Effector CD4-positive, alpha-beta T cell (primary cell): ENCODE results near the gene PARVG.

Experiments
- DNase-seq: peaks from one replicate; pipeline ENCODE4 v3.0.0-alpha.2; 2020

The PARVG gene

DNA sequence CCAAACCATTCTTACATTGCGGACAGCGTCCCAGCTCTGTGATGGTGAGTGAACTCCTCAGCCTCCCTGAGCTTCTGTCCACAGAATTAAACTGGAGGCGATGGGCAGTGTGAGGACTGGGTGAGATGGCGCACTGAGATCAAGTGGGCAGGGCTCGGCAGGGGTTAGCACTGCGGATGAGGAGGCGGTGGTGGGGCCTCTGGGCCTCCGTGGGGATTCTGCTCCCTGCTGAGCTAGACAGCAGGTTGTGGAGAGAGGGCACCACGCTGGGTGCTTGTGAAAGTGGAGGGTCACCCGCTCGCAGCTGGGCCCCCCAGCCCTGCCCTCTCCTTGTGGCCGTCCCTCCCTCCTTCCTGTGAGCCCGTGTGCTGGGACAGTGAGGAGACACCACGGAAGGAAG is 25.6 kb upstream of the PARVG start:
- DNase-seq = no peak

DNA sequence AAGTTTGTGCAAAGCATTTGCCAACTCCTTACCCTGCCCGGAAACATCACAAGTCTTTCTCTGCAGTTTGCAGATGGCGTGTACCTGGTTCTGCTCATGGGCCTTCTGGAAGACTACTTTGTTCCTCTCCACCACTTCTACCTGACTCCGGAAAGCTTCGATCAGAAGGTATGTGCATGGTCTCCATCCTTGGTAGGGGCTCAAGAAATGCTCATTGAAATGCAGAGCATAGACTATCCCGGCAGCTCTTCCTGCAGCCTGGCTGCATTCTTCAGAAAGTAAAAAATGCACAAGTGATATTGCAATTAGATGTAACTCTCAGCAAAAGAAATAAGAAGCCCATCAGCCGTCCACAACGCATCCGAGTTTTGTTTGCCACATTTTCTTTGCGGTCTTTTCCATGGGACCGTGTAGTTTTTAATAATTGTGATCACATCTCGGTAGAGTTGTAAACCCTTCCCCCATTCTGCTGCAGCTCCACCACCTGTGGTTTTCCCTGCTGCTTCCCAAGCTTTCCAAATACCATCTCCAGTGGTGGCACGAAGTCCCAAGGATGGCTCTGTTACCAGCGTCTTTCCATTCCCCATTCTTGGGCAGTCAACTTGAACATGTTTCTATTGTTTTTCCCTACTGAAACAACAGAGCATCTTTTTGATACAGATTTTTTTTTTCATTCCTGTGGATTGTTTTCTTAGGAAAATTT is 22.7 kb upstream of the PARVG start:
- DNase-seq = no peak

DNA sequence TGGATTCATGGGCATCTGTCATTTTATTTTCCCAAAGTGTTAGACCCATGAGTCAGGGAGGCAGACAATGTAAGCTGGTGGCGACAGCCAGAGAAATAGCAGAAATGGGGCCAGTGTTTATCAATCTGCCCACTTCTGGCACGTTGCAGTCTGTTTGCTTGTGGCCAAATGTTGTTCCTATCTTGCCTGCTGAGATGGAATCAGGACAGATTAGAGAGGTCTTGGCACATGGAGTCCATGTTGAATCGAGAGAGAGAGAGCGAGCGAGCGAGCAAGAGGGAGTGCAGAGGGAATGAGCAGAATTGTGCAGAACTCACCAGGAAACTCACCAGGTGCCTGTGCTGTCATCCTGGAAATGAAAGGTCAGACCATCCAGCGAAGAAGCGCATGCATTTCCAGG is 21.9 kb upstream of the PARVG start:
- no peak for DNase-seq

DNA sequence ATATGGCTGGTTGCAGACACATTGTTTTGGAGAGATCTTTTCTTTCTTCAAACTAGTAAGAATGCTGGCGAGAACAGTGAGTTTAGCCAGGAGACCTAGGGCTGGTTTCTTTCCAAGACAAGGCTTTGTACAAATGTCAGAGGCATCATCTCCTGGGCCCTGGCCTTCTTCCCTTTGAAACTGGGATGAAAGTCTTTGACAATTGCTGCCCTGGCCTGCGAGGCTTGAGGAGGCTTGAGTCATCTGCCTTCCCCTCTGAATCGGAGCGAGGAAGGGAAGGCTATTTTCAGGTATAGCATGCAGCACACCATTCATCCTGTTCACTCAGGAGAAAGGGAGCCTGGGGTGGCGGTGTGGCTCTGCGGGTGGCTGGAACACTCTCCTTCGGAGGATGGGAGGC is 21.5 kb upstream of the PARVG start:
- no peak for DNase-seq

DNA sequence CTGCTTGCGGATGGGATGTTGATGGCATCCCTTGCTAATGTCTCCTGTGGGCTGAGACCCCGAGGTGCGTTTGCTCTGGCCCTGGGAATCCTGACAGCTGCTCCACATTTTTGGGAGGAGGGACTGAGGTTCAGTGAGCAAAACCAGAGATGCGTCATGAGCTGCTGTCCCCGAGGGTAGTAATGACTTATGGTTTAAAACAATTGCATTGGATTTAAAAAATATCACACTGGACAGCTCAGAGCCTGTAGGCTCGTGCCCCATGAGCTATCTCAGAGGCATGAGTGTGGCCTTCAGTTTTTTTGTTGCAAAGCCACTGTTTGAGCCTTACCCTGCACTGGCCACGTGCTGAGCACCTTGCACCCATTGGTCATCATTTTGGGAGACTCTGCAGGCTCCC is 20.9 kb upstream of the PARVG start:
- DNase-seq = no peak

DNA sequence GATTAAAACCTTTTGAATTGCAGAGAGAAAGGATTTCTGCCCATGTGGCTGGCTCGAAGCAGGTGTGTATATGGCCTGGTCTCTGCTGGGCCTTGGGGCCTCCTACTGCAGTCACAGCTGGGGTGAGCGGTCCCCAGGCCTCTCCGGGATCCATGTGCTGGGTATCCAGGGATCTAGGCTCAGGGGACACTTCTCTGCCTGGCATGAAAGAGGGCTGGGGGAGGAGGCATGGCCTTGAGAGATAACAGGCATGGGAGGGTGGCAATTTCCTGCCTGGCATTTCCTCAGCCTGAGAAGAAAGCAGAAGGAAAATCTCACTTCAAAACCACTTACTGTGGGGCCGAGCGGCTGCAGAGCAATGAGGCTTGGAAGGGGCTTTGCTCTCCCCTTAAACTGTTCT is 20.3 kb upstream of the PARVG start:
- DNase-seq = no peak

DNA sequence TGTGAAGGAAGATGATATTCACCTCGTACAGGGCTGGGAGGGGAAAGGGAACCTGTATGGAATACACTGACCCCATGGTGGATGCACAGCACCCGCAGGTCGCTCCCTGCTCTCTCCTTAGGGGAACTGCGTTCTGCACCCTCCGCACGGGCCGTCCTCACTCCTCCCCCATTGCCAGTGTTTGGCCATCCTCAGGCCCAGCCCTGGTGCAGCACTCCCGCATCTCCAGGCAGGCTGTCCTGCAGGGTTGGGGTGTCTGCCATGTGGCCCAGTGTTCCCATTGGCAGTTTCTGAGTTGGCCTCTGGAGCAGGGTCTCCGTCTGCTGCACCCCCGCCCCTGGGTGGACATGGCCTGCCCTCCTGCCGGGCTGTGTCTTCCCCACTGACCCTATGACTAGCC is 19.1 kb upstream of the PARVG start:
- no peak for DNase-seq

DNA sequence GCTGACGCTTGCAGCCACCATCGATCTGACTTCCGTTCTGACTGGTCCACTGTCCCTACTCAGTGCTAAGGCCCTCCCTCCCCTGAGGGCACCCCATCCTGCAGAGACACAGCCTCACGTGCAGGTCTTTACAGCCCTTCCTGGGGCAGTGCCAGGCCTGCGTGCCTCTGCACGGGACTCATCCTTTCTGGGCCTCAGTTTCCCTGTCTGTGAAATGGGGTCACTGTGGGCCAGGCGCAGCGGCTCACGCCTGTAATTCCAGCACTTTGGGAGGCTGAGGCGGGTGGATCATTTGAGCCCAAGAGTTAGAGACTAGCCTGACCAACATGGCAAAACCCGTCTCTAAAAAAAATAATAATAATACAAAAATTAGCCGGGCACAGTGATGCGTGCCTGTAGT is 17.8 kb upstream of the PARVG start:
- DNase-seq = no peak

DNA sequence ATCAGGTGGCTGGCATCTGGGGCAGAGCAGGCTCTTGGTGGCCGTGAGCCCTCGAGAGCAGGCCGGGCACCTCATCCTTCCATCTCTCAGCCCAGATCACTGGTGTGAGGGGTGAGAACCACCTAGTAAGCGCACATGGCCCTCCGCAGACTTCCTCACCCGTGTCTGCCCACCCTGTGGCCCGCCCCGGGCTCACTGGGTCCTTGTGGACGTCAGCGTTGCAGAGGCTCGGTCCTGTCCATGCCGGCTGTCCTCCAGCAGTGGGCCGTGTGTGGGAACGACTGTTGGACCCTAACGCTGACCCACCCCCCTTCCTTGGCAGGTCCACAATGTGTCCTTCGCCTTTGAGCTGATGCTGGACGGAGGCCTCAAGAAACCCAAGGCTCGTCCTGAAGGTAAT is 17.2 kb upstream of the PARVG start:
- DNase-seq = no peak

DNA sequence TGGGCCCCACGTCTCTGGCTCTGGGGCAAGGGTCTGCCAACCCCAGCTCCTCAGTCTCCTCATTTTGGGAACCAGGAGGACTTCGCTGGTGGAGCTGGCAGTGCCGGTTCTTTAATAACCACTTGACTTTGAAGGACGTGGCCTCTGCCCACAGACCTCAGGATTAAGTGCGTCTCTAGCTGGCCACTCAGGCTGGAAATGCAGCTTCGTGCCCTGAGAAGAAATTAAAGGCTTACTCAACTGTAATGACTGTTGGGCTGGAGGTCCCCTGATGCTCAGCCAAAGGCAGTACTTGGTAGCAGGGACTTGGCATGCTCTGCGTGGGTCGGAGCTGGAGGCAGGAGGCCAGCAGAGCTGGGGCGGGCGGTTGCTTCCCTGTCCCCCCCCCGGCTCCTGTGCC is 16.7 kb upstream of the PARVG start:
- DNase-seq = no peak

DNA sequence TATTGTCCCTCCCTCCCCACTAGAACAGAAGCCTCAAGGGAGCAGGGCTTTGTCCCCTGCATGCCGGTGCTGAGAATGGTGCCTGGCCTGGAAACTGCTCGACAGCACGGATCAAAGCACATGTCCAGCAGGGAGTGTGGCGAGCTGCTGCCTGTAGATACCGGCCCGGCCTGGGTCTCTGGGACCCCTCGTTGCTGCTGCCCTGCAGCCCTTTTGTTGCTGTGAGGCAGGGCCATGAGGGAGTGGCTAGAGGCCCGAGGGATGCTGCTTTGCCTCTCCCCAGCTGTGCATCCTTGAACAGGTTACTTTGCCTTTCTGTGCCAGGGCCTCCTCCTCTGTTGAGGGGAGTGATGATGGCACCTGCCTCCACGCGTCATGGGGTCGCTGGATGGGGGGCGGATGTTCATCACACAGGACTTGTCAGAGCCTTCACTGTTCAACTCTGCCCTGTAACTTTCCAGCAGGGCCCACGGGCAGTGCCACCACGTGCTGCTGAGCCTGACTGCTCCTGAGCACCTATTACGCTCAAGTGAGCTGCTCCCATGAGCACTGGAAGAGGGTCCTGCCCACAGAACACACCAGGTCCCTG is 15.3 kb upstream of the PARVG start:
- DNase-seq = no peak

DNA sequence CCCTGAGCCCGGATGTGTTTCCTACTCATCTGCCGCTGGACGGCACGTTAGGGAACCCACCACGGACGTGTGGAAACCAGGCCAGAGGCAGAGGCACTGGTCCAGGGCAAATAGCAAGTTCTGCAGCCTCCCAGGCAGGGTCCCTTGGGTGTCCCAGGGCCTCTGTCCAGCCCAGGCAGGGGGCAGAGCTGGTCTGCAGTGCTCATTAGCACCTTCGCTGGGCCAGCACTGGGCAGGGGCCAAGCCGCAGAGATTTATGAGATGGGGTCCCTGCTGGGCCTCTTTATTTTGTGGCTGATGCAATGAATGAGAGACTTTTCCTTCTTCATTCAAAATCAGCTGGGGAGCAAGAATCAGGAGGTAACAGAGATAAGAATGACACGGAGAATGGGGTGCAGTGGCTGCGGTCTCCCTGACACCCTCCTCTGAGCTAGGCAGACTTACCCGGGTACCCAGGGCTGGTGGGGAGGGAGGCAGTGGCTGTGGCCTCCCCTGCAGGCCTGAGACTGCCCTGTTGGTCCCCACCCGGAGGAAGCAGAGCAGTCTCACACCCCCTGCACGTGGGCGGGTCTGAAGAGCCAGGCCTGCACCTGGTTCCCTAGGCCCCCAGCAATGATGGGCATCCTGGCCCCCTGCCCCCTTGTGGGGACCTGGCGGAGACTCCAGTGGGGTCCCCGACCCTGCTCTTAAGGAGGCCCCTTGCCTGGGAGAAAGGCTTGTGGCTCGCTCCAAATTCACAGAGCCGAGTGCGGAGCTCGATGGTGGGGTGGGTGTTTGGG is 14.0 kb upstream of the PARVG start:
- no peak for DNase-seq

DNA sequence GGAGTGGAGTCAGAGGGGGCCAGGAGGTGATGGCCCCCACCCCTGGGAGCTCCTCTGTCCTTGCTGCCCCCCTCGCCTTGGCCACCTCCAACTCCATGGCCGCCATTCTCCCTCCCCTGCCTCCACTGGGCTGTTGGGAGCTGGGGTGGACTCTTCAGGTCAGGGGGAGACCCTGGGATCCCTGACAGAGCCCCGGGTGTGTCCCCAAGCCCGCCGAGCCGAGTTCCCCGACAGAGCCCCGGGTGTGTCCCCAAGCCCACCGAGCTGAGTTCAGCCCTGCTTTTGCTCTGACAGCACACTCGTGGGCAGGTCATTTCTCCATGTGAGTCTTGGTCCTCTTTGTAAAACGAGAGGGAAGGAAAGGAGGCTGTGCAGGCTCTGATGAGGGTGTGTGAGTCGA is 13.2 kb upstream of the PARVG start:
- no peak for DNase-seq

DNA sequence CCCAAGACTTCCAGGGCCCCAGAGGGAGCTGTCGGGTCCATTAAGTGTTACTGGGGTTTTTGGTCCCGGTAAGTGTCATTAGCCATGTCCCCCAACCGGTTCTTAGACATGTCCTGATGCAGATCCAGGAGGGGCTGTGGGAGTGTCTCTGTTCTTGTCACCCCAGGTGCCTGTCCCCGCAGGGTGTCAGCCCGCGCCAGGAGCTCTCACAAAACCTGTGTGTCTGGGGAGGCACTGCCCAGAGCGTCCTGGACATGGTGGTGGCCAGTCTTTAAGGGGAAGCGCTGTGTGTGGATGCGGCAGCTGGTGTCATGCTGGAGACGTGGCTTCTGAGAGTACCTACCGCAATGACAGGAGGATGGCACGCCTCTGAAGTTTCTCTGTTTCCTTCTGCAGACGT is 12.5 kb upstream of the PARVG start:
- no peak for DNase-seq

DNA sequence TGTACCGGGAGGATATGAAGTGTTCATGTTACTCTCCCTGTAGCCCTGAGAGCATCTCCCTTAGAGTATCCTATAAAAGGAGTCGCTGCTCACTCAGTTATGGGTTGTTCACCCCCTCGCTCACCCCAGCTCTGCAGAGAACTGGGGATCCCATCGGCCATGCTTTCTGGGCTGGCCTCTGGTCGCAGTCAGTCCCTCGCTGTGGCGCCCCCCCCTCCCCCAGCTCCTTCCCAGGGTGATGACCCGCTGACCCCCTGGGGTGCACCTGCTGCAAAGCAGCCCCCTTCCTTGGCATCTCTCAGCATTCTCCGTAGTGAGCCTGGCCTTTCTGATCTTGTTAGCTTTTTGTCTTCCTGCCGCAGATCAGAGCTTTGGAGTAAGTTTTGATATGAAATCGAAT is 10.3 kb upstream of the PARVG start:
- no peak for DNase-seq

DNA sequence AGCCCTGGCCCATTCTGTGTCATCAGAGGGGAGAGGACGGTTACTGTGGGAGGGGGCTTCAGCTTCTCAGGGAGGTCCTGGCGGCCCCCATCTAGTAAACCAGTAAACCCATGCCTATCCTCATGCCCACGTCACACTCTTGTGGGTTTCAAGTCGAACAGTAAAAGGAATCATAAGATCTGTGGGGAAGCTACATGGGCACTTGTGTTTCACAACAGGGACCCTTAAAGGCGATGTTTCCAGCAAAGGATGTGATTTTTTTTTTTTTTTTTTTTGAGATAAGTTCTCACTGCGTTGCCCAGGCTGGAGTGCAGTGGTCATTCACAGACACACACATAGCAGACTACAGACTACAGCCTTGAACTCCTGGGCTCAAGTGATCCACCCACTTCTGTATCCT is 9.2 kb upstream of the PARVG start:
- no peak for DNase-seq

DNA sequence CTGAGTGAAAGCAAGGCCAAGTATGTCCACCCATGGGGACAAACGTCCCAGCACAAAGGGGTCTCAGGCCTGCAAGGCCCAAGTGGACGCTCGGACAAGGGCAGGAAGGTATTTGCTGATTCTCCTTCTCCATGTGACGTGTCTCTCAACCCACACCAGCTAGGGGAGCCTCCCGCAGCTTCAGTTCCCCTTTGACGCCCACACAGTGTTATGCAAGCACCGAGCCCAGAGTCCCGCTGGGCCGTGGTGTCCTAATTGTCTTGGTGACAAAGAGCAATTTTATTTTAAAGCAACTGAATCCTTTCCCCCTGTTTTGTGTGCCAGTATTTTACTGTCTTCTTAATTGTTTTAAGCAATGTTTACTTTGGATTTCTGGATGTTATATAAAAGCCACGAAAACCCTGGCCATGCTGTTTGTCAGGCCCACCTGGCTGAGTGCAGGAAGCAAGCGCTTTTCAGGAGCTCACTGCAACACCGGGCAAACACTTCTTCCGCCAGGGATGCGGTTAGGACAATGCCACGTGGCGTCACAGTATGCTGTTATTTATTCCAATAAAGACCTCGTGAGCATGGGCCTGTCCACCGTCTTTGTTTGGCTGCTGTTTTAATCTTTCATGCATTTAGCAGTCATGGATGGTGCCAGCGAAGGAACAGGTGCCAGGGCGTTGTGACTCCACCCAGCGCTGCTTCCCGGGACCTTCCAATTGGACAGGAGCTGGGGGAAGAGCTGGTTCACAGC is 8.2 kb upstream of the PARVG start:
- no peak for DNase-seq

DNA sequence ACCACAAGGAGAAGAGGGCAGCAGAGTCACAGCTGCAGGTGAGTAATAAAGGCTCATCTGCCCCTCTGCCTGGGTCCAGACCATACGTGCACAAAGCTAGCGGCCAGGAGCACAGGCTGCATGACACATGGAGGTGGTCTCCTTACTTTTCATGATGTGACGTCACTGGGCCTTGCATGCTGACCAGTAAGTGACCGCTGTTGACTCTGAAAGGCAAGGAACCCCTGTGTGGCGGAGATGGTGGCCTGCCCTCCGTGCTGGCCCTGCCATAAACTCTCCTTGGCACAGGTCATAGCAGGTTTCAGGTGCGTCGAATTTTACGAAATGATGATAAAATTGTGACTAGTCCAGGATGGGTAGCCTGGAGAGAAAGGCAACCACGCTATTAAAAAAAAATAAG is 7.6 kb upstream of the PARVG start:
- no peak for DNase-seq

DNA sequence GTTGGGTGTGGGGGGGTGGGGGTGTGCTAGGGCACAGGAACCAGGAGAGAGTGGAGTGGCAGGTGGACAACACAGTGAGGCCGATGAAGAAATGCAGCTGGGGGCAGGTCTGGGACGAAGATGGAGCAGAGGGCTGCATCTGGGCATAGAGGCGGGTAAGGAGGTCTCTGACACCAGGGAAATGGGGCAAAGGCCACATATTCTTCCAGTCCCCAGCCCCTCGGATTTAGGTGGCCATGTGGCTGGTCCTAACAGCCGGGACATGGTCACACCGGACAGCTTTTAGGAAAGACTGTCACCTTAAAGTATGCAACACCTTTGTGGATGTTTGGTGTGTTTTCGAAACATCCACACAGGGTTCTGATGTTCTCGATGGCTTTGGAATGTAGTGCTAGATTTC is 5.0 kb upstream of the PARVG start:
- DNase-seq = no peak

DNA sequence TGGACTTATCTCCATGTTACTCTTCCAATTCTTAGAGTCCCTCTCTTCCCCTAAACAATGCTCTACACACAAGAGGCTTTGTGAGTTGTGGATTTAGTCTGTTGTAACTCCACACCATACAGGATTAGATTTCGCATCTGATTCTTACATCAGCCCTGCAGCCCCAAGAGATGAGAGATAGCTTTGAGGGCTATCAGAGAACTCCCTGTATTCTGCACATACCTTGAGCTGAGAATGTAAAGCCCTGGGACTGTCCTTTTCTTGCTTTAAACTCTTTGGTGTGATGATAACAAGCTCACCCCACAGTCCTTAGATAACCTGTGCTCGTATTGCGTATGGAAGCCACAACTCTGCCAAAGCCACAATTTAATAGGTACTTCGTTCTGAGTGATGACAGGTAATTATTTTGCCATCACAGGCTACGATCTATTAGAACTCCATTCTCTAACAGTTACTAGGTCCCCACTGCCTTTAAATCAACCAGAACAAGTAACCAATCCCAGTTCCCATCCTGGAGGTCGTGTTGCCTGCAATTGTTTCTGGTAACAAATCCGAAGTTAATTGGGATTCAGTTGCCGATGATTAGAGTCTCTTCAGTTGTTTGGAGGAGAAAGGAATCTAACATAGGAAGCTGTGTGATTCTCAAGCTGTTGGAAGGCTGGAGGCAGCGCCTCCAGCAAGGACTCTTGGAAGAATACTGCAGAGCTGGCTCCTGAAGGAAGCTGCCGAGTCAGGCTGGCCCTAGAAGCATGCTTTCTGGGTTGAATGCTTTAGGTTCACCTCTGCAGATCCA is 1.3 kb upstream of the PARVG start:
- no peak for DNase-seq

DNA sequence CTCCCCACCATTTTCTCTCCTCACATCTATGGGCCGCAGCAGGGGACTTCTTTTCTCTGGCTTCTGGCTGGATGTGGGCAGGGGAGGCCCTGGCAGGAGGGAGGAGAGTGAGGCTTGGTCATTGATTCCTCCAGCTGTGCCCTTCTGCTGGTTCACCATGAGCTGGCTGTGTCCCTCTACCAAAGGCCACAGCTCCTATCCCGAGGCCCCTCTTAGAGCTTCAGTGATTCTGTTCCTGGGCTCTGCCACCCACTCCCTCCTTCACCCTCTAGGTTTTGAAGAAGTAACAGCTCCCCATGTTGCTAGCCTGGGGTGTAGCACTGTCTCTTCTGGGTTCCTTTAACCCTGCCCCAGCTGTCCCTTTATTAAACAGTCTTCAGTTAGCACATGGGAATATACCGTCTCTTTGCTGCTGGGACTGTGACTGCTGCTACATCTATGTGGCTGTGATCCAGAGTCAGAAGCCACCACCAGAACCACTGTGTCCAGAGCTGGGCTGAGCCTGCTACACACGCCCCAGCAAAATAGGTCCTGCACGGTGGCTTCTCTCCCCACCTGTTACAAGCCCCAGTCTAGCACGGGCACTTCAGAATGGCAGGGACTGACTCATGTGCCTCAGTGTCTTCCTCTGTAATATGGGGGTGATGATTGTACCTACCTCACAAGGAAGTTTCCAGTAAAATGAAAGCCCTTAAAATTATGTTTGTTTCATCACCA is 578 bp upstream of the PARVG start:
- DNase-seq = no peak
